ENCODE measurements around the gene CD300LF. TPM values are rescaled to one million over a fixed set of nuclear protein-coding genes. Genes with fewer than 3 reads are reported as not detected.

Gene CD300LF
- total and polyA plus RNA-seq, 2 donors (not counting 1 experiment from before 2014, with no cell fraction given): 0.52 to 1.1 TPM

DNA sequence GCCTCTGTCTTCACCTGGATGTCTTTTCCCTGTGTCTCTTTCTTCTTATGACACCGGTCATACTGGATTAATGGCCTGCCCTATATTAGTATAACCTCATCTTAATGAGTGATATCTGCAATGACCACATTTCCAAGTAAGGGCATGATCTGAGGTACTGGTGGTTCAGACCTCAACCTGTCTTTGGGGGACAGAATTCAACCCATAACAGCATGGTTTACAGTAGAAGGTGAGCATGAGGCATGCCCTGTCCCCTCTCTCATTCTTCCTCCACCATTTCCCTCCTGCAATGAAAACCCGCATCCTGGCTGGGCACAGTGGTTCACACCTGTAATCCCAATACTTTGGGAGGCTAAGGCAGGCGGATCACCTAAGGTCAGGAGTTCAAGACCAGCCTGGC, 21.5 kb upstream of the CD300LF start:
- Histone ChIP-seq H3K9me3 (ENCODE audit: control extremely low read depth in 1 of 3, control insufficient read depth in 2 of 3, insufficient read depth in 1 of 3, low read length in 2 of 3) (no peaks in the 10 kb centered on the region), H3K4me2 (replicated peaks; ENCODE audit: low read depth, low read length, poor library complexity, severe bottlenecking) (no peak overlapping the region), H3K79me2 (ENCODE audit: control insufficient read depth, insufficient read depth, low read length) (peaks cover 15% of the 10 kb centered on the region), H3K36me3 (replicated peaks in 1 of 2; ENCODE audit: control extremely low read depth in 1 of 2, control insufficient read depth in 1 of 2, extremely low read depth in 1 of 2, insufficient read depth in 2 of 2, low read length in 1 of 2) (no peaks in the 10 kb centered on the region), H3K4me3 (ENCODE audit: control extremely low read depth in 1 of 5, extremely low read depth in 1 of 5, insufficient read depth in 1 of 5, low read depth in 2 of 5, low read length in 4 of 5) (no peak overlapping the region), H3K4me1 (ENCODE audit: control insufficient read depth in 2 of 2, insufficient read depth in 2 of 2, low read length in 2 of 2) (peaks cover 31 to 56% of the 10 kb centered on the region in 2 donors), H3K27ac (ENCODE audit: low read length in 2 of 2) (no peak overlapping the region), H4K20me1 (ENCODE audit: control insufficient read depth, insufficient read depth, low read length, poor library complexity, severe bottlenecking) (no peaks in the 10 kb centered on the region), H2AFZ (ENCODE audit: insufficient read depth, low read depth, low read length, poor library complexity, severe bottlenecking) (no peak overlapping the region), H3K9ac (ENCODE audit: low read length) (no peak overlapping the region), H3K27me3 (replicated peaks in 1 of 4; ENCODE audit: control extremely low read depth in 1 of 4, control insufficient read depth in 3 of 4, insufficient read depth in 4 of 4, low read length in 3 of 4) (peaks cover 0 to 10% (median 0%) of the 10 kb centered on the region in 4 experiments)
- ChIA-PET CTCF (interaction anchor here (5.0 to 5.6 kb wide), 2 partner anchors 12 to 77 kb away, joined by 65 to 344 read pairs; no protein-coding TSS in a partner anchor), POLR2A (interaction anchor here (0.6 to 0.7 kb wide), 2 partner anchors 121 to 292 kb away, joined by 3 to 4 read pairs; no protein-coding TSS in a partner anchor)
- intact Hi-C loops (cut with micrococcal nuclease): no loop called here
- peaks cover 39% of the 10 kb centered on the region for H3K4me1 Mint-ChIP-seq
- DNase-seq (no peak), ATAC-seq (ENCODE audit: low read depth) (no peak)
- H3K9me3 Mint-ChIP-seq (ENCODE audit: insufficient read depth): no peaks in the 10 kb centered on the region
- TF ChIP-seq, protein P1, sequence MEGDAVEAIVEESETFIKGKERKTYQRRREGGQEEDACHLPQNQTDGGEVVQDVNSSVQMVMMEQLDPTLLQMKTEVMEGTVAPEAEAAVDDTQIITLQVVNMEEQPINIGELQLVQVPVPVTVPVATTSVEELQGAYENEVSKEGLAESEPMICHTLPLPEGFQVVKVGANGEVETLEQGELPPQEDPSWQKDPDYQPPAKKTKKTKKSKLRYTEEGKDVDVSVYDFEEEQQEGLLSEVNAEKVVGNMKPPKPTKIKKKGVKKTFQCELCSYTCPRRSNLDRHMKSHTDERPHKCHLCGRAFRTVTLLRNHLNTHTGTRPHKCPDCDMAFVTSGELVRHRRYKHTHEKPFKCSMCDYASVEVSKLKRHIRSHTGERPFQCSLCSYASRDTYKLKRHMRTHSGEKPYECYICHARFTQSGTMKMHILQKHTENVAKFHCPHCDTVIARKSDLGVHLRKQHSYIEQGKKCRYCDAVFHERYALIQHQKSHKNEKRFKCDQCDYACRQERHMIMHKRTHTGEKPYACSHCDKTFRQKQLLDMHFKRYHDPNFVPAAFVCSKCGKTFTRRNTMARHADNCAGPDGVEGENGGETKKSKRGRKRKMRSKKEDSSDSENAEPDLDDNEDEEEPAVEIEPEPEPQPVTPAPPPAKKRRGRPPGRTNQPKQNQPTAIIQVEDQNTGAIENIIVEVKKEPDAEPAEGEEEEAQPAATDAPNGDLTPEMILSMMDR (IDR thresholded peaks at IDR 0.05): no peak
- no peak for TF ChIP-seq EZH2 (IDR thresholded peaks at IDR 0.05; ENCODE audit: borderline replicate concordance, insufficient read depth, low read depth, low read length, poor library complexity, severe bottlenecking)
- H3K27ac Mint-ChIP-seq: no peak overlapping the region
- 100% methylated on average over 1 of the region's 3 CpGs for WGBS (ENCODE audit: insufficient coverage)
- no peaks in the 10 kb centered on the region for H3K27me3 Mint-ChIP-seq
- H3K4me3 Mint-ChIP-seq: no peak overlapping the region

GRCh38 chr17:74733365-74734122, 20.8 kb upstream of the CD300LF start:
- H3K9ac ChIP-seq (ENCODE audit: low read length): no peak overlapping the region
- H3K27me3 Mint-ChIP-seq: no peaks in the 10 kb centered on the region
- intact Hi-C loops (cut with micrococcal nuclease): no loop called here
- ATAC-seq (ENCODE audit: low read depth) (no peak), DNase-seq (no peak)
- H3K9me3 Mint-ChIP-seq (ENCODE audit: insufficient read depth): no peaks in the 10 kb centered on the region
- H3K4me3 ChIP-seq (ENCODE audit: control extremely low read depth in 1 of 5, extremely low read depth in 1 of 5, insufficient read depth in 1 of 5, low read depth in 2 of 5, low read length in 4 of 5): no peak overlapping the region
- peaks cover 8% of the 10 kb centered on the region for H3K79me2 ChIP-seq (ENCODE audit: control insufficient read depth, insufficient read depth, low read length)
- no peak overlapping the region for H3K4me3 Mint-ChIP-seq
- TF ChIP-seq EZH2 (IDR thresholded peaks at IDR 0.05; ENCODE audit: borderline replicate concordance, insufficient read depth, low read depth, low read length, poor library complexity, severe bottlenecking): no peak
- TF ChIP-seq, protein P1 (IDR thresholded peaks at IDR 0.05): no peak
- no peaks in the 10 kb centered on the region for H4K20me1 ChIP-seq (ENCODE audit: control insufficient read depth, insufficient read depth, low read length, poor library complexity, severe bottlenecking)
- H3K4me1 Mint-ChIP-seq: peaks cover 32% of the 10 kb centered on the region
- no peak overlapping the region for H3K27ac ChIP-seq (ENCODE audit: low read length in 2 of 2)
- no peak overlapping the region for H3K27ac Mint-ChIP-seq
- peaks cover 24 to 48% of the 10 kb centered on the region in 2 donors for H3K4me1 ChIP-seq (ENCODE audit: control insufficient read depth in 2 of 2, insufficient read depth in 2 of 2, low read length in 2 of 2)
- peaks cover 0 to 10% (median 0%) of the 10 kb centered on the region in 4 experiments for H3K27me3 ChIP-seq (replicated peaks in 1 of 4; ENCODE audit: control extremely low read depth in 1 of 4, control insufficient read depth in 3 of 4, insufficient read depth in 4 of 4, low read length in 3 of 4)
- ChIA-PET POLR2A (no interaction called here), CTCF (no interaction called here)
- no peak overlapping the region for H2AFZ ChIP-seq (ENCODE audit: insufficient read depth, low read depth, low read length, poor library complexity, severe bottlenecking)
- no peaks in the 10 kb centered on the region for H3K9me3 ChIP-seq (ENCODE audit: control extremely low read depth in 1 of 3, control insufficient read depth in 2 of 3, insufficient read depth in 1 of 3, low read length in 2 of 3)
- H3K36me3 ChIP-seq (replicated peaks in 1 of 2; ENCODE audit: control extremely low read depth in 1 of 2, control insufficient read depth in 1 of 2, extremely low read depth in 1 of 2, insufficient read depth in 2 of 2, low read length in 1 of 2): no peaks in the 10 kb centered on the region
- WGBS (ENCODE audit: insufficient coverage): 52% methylated on average over 7 of the region's 9 CpGs
- no peak overlapping the region for H3K4me2 ChIP-seq (replicated peaks; ENCODE audit: low read depth, low read length, poor library complexity, severe bottlenecking)

Measured in B cell (primary cell).